HepG2 (cell line): ENCODE results near the gene ZNF428. TPM values are rescaled to one million over a fixed set of nuclear protein-coding genes. Genes with fewer than 3 reads are reported as not detected.

ENCODE experiments used
- ATAC-seq: fragments of 200-7000 bp; cut with Tn5 transposase; 3 replicates; pipeline ENCODE4 v1.9.1; 2020; ENCODE audit warnings: mild to moderate bottlenecking, moderate library complexity
- BruUV-seq: library from RNA; stranded (reverse); fragments of 400-500 nt; replicated peaks from 2 replicates; lab custom pipeline; 2021; lab: Mats Ljungman, UMichigan
- CTCF ChIA-PET: fragments of 300-600 bp; formaldehyde crosslinking; extraction: SDS; loops from one replicate; lab custom pipeline; 2021; ENCODE audit warnings: low total read pairs, inconsistent platforms, low intra/inter-chr PET ratio; lab: Yijun Ruan, JAX
- POLR2A ChIA-PET: fragments of 350-600 bp; sonication (Branson Sonifier 250); formaldehyde crosslinking; loops from one replicate; lab custom pipeline; 2020; ENCODE audit warnings: antibody characterized with exemption, inconsistent platforms; lab: Yijun Ruan, JAX
- DNase-seq: peaks from one replicate; pipeline ENCODE4 v3.0.0-alpha.2; 2015; ENCODE audit warnings: low spot score
- FAIRE-seq: peaks from 3 replicates; lab custom pipeline; 2011; peaks lifted over from hg19 to GRCh38; lab: Jason Lieb, UNC
- H2AFZ ChIP-seq: one replicate; pipeline ENCODE4 v1.6.1; 2011; ENCODE audit warnings: low read length, inconsistent platforms
- H3K27ac ChIP-seq: fragments of 300-600 bp; 3 replicates; pipeline ENCODE4 v1.8.0; 2011; ENCODE audit warnings: mixed run types, mild to moderate bottlenecking, mixed read lengths, low read length, inconsistent platforms; ENCODE audit not compliant: insufficient read depth; ENCODE audit errors: extremely low read length
- H3K27me3 ChIP-seq, 2 experiments: fragments of 200-600 bp in 1 of 2; 2 replicates in 1 of 2; 3 replicates in 1 of 2; pipeline versions ENCODE4 v1.6.0 to v1.8.0; 2011; ENCODE audit warnings: low read length in 2 of 2, mild to moderate bottlenecking in 2 of 2, moderate library complexity in 2 of 2, inconsistent platforms in 1 of 2; ENCODE audit not compliant: insufficient read depth in 2 of 2, control insufficient read depth in 1 of 2
- H3K36me3 ChIP-seq, 2 experiments: fragments of 200-600 bp in 1 of 2; replicated peaks in 1 of 2; 2 replicates in 1 of 2; 3 replicates in 1 of 2; pipeline versions ENCODE4 v1.5.1 to v1.8.0; 2011; ENCODE audit warnings: low read length in 2 of 2, inconsistent platforms in 1 of 2; ENCODE audit not compliant: insufficient read depth in 2 of 2, control insufficient read depth in 1 of 2
- H3K4me1 ChIP-seq: 2 replicates; pipeline ENCODE4 v1.5.1; 2012; ENCODE audit warnings: low read length, inconsistent platforms; ENCODE audit not compliant: insufficient read depth
- H3K4me2 ChIP-seq: 2 replicates; pipeline ENCODE4 v1.6.0; 2011; ENCODE audit warnings: low read depth, low read length, inconsistent platforms
- H3K4me3 ChIP-seq, 3 experiments: fragments of 200-600 bp in 1 of 3; sonication (generic), shearing (Covaris generic) in 1 of 3; replicated peaks in 1 of 3; 2 replicates each; pipeline ENCODE4 v1.5.1; 2011 to 2016; ENCODE audit warnings: low read length in 3 of 3, inconsistent platforms in 2 of 3, low read depth in 2 of 3, mild to moderate bottlenecking in 2 of 3, control low read depth in 1 of 3, mixed read lengths in 1 of 3; ENCODE audit not compliant: insufficient read depth in 1 of 3
- H3K79me2 ChIP-seq: one replicate; pipeline ENCODE4 v1.6.1; 2011; ENCODE audit warnings: low read length, inconsistent platforms; ENCODE audit not compliant: insufficient read depth
- H3K9ac ChIP-seq: 2 replicates; pipeline ENCODE4 v1.6.0; 2011; ENCODE audit warnings: mild to moderate bottlenecking, low read depth, low read length, inconsistent platforms; ENCODE audit not compliant: insufficient read depth
- H3K9me3 ChIP-seq: 2 replicates; pipeline ENCODE4 v1.5.1; 2012; ENCODE audit warnings: mild to moderate bottlenecking, low read length
- H4K20me1 ChIP-seq: 2 replicates; pipeline ENCODE4 v1.6.0; 2011; ENCODE audit warnings: inconsistent platforms, mild to moderate bottlenecking, low read length, moderate library complexity; ENCODE audit not compliant: insufficient read depth
- GZF1 ChIP-seq: sonication (generic); formaldehyde crosslinking; IDR thresholded peaks from 2 replicates; pipeline ENCODE4 v1.5.1; 2020; ENCODE audit warnings: mild to moderate bottlenecking, missing genetic modification reagents
- LCORL ChIP-seq, 2 experiments: fragments of 450-650 bp in 1 of 2; sonication (generic) in 1 of 2; formaldehyde crosslinking in 1 of 2; IDR thresholded peaks; 2 replicates each; pipeline versions ENCODE4 v1.5.0 to v1.6.1; 2017 to 2020; ENCODE audit warnings: antibody characterized with exemption in 1 of 2, missing genetic modification reagents in 1 of 2
- MTA3 ChIP-seq: sonication (generic); formaldehyde crosslinking; IDR thresholded peaks from 2 replicates; pipeline ENCODE4 v1.4.0; 2020; ENCODE audit warnings: missing genetic modification reagents
- TP53 ChIP-seq: sonication (generic); formaldehyde crosslinking; conservative IDR thresholded peaks from 2 replicates; pipeline ENCODE4 v1.4.0; 2020; ENCODE audit warnings: missing genetic modification reagents
- ZFP36L1 ChIP-seq: sonication (generic); formaldehyde crosslinking; IDR thresholded peaks from 2 replicates; pipeline ENCODE4 v1.8.0; 2022; ENCODE audit warnings: mild to moderate bottlenecking, missing genetic modification reagents, moderate library complexity
- ZNF430 ChIP-seq: sonication (generic); formaldehyde crosslinking; IDR thresholded peaks from 2 replicates; pipeline ENCODE4 v1.9.0; 2021; ENCODE audit warnings: mild to moderate bottlenecking, missing genetic modification reagents
- ZNF562 ChIP-seq: sonication (generic); formaldehyde crosslinking; IDR thresholded peaks from 2 replicates; pipeline ENCODE4 v1.8.0; 2022; ENCODE audit warnings: missing genetic modification reagents, borderline replicate concordance
- ZNF850 ChIP-seq: sonication (generic); formaldehyde crosslinking; conservative IDR thresholded peaks from 2 replicates; pipeline ENCODE4 v1.9.0; 2021; ENCODE audit warnings: mild to moderate bottlenecking, missing genetic modification reagents
- ZNF878 ChIP-seq: sonication (generic); formaldehyde crosslinking; IDR thresholded peaks from 2 replicates; pipeline ENCODE4 v1.8.1; 2023; ENCODE audit warnings: mild to moderate bottlenecking, missing genetic modification reagents, moderate library complexity
- WGBS: methylation state at CpG from one replicate; pipeline ENCODE4 v1.1.6; 2017; ENCODE audit warnings: low lambda C conversion rate; 5-methylcytosine and 5-hydroxymethylcytosine counted together
- in situ Hi-C: cut with HindIII; loops from 2 replicates; pipeline ENCODE4 v1.10.0; 2017; ENCODE audit warnings: low pct_unique_long_range_greater_than_20kb; ENCODE audit not compliant: extremely low pct_ligation_motif_present
- intact Hi-C: fragments of 100-400 bp; cut with micrococcal nuclease; formaldehyde crosslinking; loops from one replicate; pipeline ENCODE4 v1.10.0; 2022; ENCODE audit not compliant: unreplicated experiment
- polyA plus RNA-seq, 8 experiments: library from polyadenylated mRNA; depleted of rRNA in 3 of 8; stranded (reverse) in 7 of 8; unstranded in 1 of 8; fragments of >200 nt; fragmentation: Illumina TruSeq in 4 of 8; extraction: Trizol in 4 of 8; gene quantifications; 2 replicates each; pipeline versions ENCODE4 v1.2.1 to v1.2.3, GENCODE V29; 2011 to 2016; ENCODE audit warnings: low read depth in 4 of 8, missing spikeins in 1 of 8, mixed read lengths in 1 of 8; ENCODE audit not compliant: insufficient read depth in 1 of 8
- total RNA-seq, 5 experiments: library from RNA; depleted of rRNA; stranded (reverse); fragments of >200 nt; fragmentation: Illumina TruSeq; extraction: Trizol; gene quantifications; 2 replicates each; pipeline ENCODE4 v1.2.3, GENCODE V29; 2016; ENCODE audit warnings: low read depth in 1 of 5
- TF ChIP-seq, protein P1 (sequence below): sonication (generic); formaldehyde crosslinking; IDR thresholded peaks from 2 replicates; pipeline ENCODE4 v1.4.0; 2020; ENCODE audit warnings: missing genetic modification reagents, borderline replicate concordance

Gene ZNF428
- total and polyA plus RNA-seq, 2 of the 13 experiments (the other 11 are each of a cell fraction or from before 2014, with no cell fraction given): 10.4 to 26.9 TPM

GRCh38 chr19:43667126-43667875 is 47.9 kb upstream of the ZNF428 start:
- DNase-seq (no peak), ATAC-seq (no peak), FAIRE-seq (no peak)
- Histone ChIP-seq H3K4me3 (peak overlapping the region in 2 of 3 experiments; percentile 29 to 62; a peak in 3 of 6 replicates), H3K27ac (no peak overlapping the region), H2AFZ (no peak overlapping the region), H4K20me1 (no peaks in the 10 kb centered on the region), H3K4me1 (peaks cover 26% of the 10 kb centered on the region), H3K9ac (peak overlapping the region; percentile 31; the same call in 1 of the 2 replicates), H3K9me3 (no peaks in the 10 kb centered on the region), H3K4me2 (peak overlapping the region; percentile 88), H3K36me3 (no peaks in the 10 kb centered on the region), H3K27me3 (peaks cover 0 to 12% of the 10 kb centered on the region in 2 experiments; a peak in 3 of 5 replicates), H3K79me2 (no peaks in the 10 kb centered on the region)
- intact Hi-C loops (loop anchor here (10.0 kb wide), 1 partner anchor 98 kb away; no protein-coding TSS in a partner anchor), in situ Hi-C loops (no loop called here)
- ChIA-PET CTCF (no interaction called here), POLR2A (no interaction called here)
- BruUV-seq: no TSS peak
- TF ChIP-seq MTA3 (no peak), LCORL (IDR thresholded peaks at IDR 0.05) (no peak), LCORL (CRISPR knock-in tag; IDR thresholded peaks at IDR 0.05) (no peak), ZNF850 (no peak), ZNF878 (CRISPR knock-in tag) (no peak), ZNF430 (CRISPR knock-in tag) (no peak), TP53 (CRISPR knock-in tag) (no peak), ZFP36L1 (CRISPR knock-in tag) (no peak), GZF1 (CRISPR knock-in tag) (no peak), ZNF562 (CRISPR knock-in tag) (no peak)
- TF ChIP-seq, protein P1, sequence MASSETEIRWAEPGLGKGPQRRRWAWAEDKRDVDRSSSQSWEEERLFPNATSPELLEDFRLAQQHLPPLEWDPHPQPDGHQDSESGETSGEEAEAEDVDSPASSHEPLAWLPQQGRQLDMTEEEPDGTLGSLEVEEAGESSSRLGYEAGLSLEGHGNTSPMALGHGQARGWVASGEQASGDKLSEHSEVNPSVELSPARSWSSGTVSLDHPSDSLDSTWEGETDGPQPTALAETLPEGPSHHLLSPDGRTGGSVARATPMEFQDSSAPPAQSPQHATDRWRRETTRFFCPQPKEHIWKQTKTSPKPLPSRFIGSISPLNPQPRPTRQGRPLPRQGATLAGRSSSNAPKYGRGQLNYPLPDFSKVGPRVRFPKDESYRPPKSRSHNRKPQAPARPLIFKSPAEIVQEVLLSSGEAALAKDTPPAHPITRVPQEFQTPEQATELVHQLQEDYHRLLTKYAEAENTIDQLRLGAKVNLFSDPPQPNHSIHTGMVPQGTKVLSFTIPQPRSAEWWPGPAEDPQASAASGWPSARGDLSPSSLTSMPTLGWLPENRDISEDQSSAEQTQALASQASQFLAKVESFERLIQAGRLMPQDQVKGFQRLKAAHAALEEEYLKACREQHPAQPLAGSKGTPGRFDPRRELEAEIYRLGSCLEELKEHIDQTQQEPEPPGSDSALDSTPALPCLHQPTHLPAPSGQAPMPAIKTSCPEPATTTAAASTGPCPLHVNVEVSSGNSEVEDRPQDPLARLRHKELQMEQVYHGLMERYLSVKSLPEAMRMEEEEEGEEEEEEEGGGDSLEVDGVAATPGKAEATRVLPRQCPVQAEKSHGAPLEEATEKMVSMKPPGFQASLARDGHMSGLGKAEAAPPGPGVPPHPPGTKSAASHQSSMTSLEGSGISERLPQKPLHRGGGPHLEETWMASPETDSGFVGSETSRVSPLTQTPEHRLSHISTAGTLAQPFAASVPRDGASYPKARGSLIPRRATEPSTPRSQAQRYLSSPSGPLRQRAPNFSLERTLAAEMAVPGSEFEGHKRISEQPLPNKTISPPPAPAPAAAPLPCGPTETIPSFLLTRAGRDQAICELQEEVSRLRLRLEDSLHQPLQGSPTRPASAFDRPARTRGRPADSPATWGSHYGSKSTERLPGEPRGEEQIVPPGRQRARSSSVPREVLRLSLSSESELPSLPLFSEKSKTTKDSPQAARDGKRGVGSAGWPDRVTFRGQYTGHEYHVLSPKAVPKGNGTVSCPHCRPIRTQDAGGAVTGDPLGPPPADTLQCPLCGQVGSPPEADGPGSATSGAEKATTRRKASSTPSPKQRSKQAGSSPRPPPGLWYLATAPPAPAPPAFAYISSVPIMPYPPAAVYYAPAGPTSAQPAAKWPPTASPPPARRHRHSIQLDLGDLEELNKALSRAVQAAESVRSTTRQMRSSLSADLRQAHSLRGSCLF (CRISPR knock-in tag): no peak
- TF ChIP-seq, all 625 proteins: peak for 0
- WGBS: 87% methylated on average over 26 of the region's 26 CpGs
